KOPT-K1 (cell line): ENCODE results near the gene NEDD8.

Experiments
- H3K27ac ChIP-seq: fragments of 200-600 bp; sonication (generic); 2 replicates; pipeline ENCODE4 v1.5.1; 2016; ENCODE audit warnings: antibody characterized with exemption, mild to moderate bottlenecking, low read depth, low read length; ENCODE audit not compliant: poor library complexity, severe bottlenecking
- H3K36me3 ChIP-seq: fragments of 200-600 bp; sonication (generic); 2 replicates; pipeline ENCODE4 v1.5.1; 2017; ENCODE audit warnings: antibody characterized with exemption, mild to moderate bottlenecking, low read length, moderate library complexity; ENCODE audit not compliant: insufficient read depth
- H3K9me3 ChIP-seq: fragments of 200-600 bp; sonication (generic); 2 replicates; pipeline ENCODE4 v1.5.1; 2017; ENCODE audit warnings: antibody characterized with exemption, low read length, mild to moderate bottlenecking; ENCODE audit not compliant: insufficient read depth, poor library complexity, severe bottlenecking

The NEDD8 gene

DNA sequence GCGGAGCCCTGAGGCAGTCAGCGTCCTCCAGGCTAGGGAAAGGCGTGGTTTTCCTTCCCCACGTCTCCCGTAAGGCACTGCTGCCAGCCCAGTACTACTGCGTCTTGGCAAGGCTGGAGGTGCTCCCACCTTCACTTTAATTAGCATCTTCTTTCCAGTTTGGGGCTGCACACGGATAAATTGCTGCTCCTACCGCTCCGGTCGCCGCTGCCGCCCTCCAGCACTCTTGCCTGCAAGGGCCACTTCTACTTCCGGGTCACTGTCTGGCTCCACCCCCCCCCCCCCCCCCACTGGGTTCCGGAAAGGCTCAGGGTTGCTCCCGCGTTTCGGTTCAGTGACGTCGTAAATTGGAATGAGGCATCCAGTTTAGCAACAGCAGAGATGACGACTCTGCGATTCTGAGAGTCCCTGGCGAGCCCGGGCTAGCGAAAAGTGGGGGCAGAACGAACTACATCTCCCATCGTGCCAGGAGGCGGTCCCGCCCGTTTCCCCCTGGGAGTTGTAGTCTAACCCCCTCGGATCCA lies at the start of gene NEDD8:
NEDD8 (minus strand) TSS at position 247 of the 524 bp plus-strand sequence; CDS start at position 147, 100 bp downstream.
- peak within 1 kb of the TSS; percentile 88 for H3K27ac ChIP-seq

GRCh38 chr14:24281636-24282035 lies 49.5 kb upstream of the NEDD8 start:
- no peaks in the 10 kb centered on the region for H3K36me3 ChIP-seq
- H3K9me3 ChIP-seq: no peaks in the 10 kb centered on the region
- no peak overlapping the region for H3K27ac ChIP-seq

More for the DNA sequence above, at the start of gene NEDD8:
- Histone ChIP-seq H3K36me3 (peaks cover 48% of the 10 kb centered on the region), H3K9me3 (no peaks in the 10 kb centered on the region)

DNA sequence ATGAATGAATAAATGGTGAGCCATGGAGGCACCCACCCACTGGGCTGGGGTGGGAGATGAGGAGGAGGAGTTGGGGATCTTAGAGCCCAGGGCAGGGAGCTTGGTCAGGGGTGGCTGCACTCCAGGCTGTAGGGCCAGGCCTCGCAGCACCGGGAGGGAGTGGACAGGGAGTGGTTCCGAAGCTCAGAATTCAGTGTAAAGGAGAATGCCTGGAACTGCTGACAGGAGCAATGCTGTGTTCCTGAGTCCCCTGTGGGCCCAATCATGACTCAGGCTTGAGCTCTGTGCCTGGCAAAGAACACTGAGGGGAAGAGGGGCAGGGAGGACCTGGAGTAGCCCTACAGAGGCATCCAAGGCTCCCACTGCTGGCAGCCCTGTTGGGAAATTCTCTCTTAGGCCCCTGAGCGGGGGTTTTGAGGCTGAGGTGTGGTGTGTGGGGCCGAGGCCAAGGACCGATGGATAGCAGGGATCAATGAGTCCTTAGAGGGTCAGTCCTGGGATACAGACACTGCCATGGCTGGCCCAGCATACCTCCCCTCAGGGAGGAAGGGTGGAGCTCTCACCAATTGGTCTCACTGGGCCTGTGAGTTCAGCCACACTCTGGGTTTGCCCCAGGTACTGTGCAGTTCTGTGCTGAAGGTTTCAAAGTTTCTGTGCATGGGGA lies 48.8 kb upstream of the NEDD8 start:
- Histone ChIP-seq H3K9me3 (no peaks in the 10 kb centered on the region), H3K27ac (no peak overlapping the region)

DNA sequence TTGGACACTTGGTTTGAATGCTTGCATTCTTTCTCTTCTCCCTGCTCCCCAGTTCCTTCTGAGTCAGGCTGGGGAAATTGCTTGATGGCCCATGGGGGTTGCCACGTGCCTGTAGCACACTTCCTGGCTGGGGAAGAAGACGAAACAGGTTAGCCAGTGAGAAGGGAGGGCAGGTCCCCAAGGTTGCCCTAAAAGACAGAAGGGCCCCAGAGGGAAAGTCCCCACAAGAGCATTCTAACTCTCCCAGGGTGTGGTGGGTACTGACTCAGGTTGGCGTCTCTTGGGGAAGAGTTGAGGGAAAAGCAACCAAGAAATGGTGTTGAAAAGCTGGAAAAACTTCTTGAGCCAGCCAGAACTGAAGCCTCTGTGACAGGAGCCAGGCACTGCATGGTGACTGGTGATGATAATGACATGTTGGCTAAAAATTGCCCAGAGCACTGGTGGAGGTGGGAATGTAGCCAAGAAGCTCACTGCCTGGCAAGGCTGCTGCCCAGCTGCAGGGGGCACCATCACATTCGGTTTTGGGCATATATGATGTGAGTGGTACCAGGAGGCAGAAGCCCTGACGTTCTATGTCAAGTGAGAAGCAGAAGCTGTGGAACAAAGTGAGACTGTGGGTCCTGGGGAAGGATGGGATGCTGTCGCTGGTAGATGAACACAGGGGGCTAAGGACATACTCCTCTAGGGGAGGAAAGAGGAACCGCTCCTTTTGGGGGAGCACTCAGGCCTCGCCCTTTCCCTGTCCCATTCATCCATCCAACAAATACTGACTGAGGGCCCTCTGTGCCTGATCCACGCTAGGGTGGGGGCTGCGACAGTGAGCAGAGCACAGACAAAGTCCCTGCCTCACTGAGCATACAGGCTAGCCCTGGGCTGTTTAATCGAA lies 47.4 kb upstream of the NEDD8 start:
- H3K27ac ChIP-seq: no peak overlapping the region

More for the DNA sequence above, 48.8 kb upstream of the NEDD8 start:
- H3K36me3 ChIP-seq: no peaks in the 10 kb centered on the region

GRCh38 chr14:24278424-24278823 lies 46.3 kb upstream of the NEDD8 start:
- Histone ChIP-seq H3K27ac (no peak overlapping the region), H3K36me3 (no peaks in the 10 kb centered on the region), H3K9me3 (no peaks in the 10 kb centered on the region)

More for the DNA sequence above, 47.4 kb upstream of the NEDD8 start:
- no peaks in the 10 kb centered on the region for H3K36me3 ChIP-seq
- H3K9me3 ChIP-seq: no peaks in the 10 kb centered on the region

DNA sequence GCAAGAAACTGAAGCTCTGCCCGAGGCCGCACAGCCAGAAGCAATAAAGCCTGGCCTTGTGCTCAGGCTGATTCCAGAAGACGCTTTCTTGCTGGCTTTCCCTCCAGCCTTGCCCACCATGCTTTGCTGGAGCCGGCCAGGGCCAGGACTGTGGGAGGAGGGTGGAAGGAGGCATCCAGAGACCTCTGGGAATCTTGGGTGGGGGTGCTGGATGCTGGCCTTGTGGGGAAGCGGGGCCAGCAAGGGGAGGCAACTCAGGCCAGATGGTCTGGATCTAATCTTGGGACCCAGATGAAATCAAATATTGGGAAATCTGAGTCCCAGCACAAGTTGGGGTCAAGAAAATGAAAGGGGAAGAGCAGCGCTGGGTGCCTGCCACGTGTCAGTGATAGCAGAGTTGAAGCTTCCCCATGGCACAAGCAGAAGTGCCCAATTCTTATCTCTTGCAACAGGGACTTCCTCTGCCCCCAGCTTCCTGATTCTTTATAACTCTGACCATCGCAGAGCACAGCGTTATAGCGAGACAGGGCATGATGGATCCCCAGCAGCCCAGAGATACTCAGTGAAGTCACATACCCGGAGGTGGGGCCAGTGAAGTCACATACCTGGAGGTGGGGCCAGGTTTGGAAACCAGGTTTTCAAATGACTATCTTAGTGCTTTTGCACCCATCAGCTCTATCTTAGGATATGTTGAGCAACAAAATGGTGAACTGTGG lies 45.6 kb upstream of the NEDD8 start:
- no peak overlapping the region for H3K27ac ChIP-seq
- H3K9me3 ChIP-seq: no peaks in the 10 kb centered on the region
- H3K36me3 ChIP-seq: no peaks in the 10 kb centered on the region

DNA sequence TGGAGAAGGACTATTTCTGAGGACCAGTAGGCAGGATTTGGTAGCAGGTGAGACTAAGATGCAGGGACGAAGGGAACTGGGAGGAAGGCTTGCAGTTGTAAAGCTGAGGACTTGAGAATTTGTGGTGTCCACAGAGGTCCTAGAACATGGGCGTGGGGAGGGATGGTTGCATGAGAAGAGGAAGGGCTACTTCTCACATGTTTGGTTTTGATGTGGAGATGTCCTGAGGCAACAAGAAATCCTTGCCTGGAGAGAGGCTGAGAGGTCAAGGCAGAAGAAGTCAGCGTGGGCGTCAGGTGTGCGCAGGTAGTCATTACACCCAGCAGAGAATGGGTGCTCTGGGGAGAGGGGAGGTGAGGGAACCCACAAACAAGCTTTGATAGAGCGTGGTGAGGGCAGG lies 44.9 kb upstream of the NEDD8 start:
- H3K36me3 ChIP-seq: no peaks in the 10 kb centered on the region
- no peaks in the 10 kb centered on the region for H3K9me3 ChIP-seq
- H3K27ac ChIP-seq: no peak overlapping the region

GRCh38 chr14:24274101-24274543 lies 42.0 kb upstream of the NEDD8 start:
- Histone ChIP-seq H3K9me3 (no peaks in the 10 kb centered on the region), H3K36me3 (no peaks in the 10 kb centered on the region), H3K27ac (no peak overlapping the region)

DNA sequence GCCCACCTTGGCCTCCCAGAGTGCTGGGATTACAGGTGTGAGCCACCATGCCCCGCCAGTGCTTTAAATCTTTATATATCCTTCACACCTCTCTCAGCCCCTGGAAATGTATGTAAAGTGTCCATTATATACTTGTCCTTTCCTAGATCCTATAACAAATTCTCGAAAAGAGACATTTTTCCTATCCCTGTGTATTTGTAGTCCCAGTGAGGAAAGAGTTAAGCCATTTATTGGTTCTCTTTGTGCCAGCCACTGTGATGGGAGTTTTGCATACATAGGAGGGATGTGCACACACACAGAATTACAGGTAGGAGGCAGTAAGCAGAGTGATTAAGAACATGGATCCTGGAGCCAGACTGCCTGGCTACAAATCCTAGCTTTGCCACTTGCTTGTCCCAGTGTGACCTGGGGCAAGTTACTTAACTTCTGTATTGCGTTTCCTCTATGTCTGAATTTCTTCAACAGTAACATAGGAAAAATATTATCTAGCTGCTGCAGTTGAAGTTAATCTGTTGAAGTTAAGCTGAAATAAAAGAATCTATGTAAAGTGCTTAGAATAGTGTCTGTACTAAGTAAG lies 41.3 kb upstream of the NEDD8 start:
- H3K9me3 ChIP-seq: no peaks in the 10 kb centered on the region
- no peaks in the 10 kb centered on the region for H3K36me3 ChIP-seq
- no peak overlapping the region for H3K27ac ChIP-seq

DNA sequence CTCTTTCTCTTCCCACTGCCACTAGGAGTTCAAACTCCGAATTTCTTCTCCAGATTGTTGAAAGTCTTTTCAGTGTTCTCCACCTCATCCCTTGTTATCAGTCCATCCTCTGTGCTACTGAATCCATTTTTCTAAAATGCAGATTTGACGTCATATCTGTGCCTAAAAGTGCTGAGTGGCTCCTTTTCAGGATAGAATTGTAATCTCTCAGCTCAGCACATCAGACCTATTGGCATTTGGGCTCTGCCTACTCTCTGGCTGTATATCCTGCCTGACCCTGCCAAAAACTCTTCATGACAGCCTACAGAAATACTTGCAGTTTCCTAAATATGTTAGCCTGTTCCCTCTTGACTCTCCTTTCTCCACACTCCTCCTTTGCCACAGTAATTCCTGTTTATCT lies 40.3 kb upstream of the NEDD8 start:
- H3K9me3 ChIP-seq: no peaks in the 10 kb centered on the region
- no peak overlapping the region for H3K27ac ChIP-seq
- peaks cover 4% of the 10 kb centered on the region; the same call in 1 of the 2 replicates for H3K36me3 ChIP-seq

GRCh38 chr14:24271834-24272263 lies 39.7 kb upstream of the NEDD8 start:
- H3K27ac ChIP-seq: peak overlapping the region; percentile 77
- no peaks in the 10 kb centered on the region for H3K9me3 ChIP-seq
- peaks cover 10% of the 10 kb centered on the region; the same call in 1 of the 2 replicates for H3K36me3 ChIP-seq

DNA sequence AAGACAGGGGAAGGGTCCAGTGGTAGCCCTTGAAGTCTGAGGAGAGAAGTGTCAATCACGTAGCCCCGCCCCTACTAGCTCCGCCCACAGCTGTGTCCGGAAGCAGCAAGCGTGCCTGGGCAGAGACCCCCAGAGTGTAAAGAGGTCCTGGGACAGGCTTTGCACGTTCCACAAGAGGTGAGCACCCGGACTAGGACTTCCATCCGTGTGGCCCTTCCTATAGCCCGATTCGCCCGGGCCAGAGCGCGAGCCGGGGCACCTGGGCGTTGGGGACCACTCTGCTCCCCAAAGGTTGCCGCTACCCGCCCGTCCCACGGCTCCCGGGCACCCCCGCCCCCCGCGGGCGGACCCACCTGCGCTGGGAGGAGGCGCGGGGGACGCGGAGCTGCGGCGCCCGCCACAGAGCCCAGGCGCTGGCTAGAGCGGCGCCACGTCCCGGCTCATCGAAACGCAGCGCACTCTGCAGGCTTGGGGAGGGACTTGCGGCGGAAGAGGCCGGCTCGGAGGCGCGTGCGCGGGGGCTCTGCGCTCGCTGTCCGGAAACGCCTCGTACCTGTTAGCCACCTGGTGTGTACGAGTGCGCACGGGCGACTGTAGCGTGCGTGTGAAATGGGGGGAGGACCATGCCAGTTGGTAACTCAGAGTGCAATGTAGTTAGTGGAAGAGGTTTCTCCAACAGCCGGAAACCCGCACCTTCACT lies 39.1 kb upstream of the NEDD8 start, which contains the start of gene RABGGTA:
RABGGTA (minus strand) TSS at position 464 of the 700 bp plus-strand sequence. CDS start 482 bp downstream, outside the sequence.
- peak within 1 kb of the TSS; percentile 77 for H3K27ac ChIP-seq
- peaks cover 16% of the 10 kb centered on the region; the same call in 1 of the 2 replicates for H3K36me3 ChIP-seq
- no peaks in the 10 kb centered on the region for H3K9me3 ChIP-seq

GRCh38 chr14:24270537-24271133 lies 38.5 kb upstream of the NEDD8 start:
- Histone ChIP-seq H3K36me3 (peaks cover 21% of the 10 kb centered on the region; the same call in 1 of the 2 replicates), H3K9me3 (no peaks in the 10 kb centered on the region), H3K27ac (peak overlapping the region; percentile 77)
